ENCODE data around the gene CCDC71L.

The CCDC71L gene

DNA sequence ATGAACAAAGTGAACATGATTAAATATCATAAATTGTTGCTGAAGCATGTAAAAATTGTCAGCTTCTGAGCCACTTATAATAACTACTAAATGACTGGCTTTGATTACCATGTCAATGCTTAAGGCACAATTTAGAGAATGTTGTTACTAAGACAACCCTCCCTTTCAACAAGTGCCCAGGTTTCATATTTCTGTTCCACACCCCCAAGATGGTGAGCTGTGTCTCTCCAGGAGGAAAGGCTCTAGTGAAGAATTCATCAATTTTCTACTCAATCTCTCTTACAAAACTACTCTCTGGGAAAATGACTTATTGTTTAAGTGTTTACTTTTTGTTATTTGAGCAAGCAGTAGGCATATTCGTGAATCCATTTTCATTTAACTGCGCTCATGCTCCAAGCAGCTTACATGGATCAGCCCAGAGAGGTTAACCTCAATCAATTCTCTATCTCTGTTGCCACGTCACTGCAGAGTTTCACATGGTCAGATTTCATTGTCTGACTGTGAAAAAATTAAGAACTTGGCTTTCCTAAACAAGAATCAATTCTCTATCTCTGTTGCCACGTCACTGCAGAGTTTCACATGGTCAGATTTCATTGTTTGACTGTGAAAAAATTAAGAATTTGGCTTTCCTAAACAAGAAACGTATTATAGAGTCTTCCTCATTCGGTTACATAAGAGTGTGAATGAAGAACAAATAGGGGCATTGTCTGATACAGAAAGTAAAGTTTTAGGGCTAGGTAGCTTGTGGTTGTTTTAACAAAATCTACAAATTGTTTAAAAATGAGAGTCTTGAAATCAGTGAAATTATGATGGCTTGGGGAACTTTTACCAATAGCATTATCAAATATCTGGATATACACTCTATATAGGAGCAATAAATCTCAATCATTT lies 49.7 kb downstream of the CCDC71L start:
- TF ChIP-seq SUZ12 (IDR thresholded peaks at IDR 0.05; ENCODE audit: extremely low read depth, insufficient read depth, insufficient read length) (no peak), ZNF274 (IDR thresholded peaks at IDR 0.05; ENCODE audit: low read depth, low read length) (no peak), YY1 (IDR thresholded peaks at IDR 0.05; ENCODE audit: insufficient read depth, insufficient read length) (no peak)
- no peak overlapping the region for H3K9ac ChIP-seq (ENCODE audit: insufficient read length, low read depth)
- H3K9me3 ChIP-seq (ENCODE audit: insufficient read depth, low read length), result 0 out of 2 replicates have a peak, but pooled peaks cover 4% of the 10 kb centered on the region
- H3K36me3 ChIP-seq (ENCODE audit: insufficient read depth, insufficient read length, low read length), result no peaks in the 10 kb centered on the region
- H3K4me3 ChIP-seq (ENCODE audit: insufficient read length, low read depth), result no peak overlapping the region
- H3K4me1 ChIP-seq (ENCODE audit: insufficient read depth, insufficient read length), result no peaks in the 10 kb centered on the region
- no peaks in the 10 kb centered on the region for H3K27me3 ChIP-seq (ENCODE audit: insufficient read depth, insufficient read length)
- DNase-seq (ENCODE audit: low read depth, low spot score), result no peak

- no peaks in the 10 kb centered on the region for H3K4me1 ChIP-seq (ENCODE audit: insufficient read depth, insufficient read length)
- H3K4me3 ChIP-seq (ENCODE audit: insufficient read length, low read depth), result no peak overlapping the region
- no peak overlapping the region for H3K9ac ChIP-seq (ENCODE audit: insufficient read length, low read depth)
- H3K36me3 ChIP-seq (ENCODE audit: insufficient read depth, insufficient read length, low read length), result no peaks in the 10 kb centered on the region
- DNase-seq (ENCODE audit: low read depth, low spot score), result no peak
- H3K27me3 ChIP-seq (ENCODE audit: insufficient read depth, insufficient read length), result no peaks in the 10 kb centered on the region
- 0 out of 2 replicates have a peak, but pooled peaks cover 4% of the 10 kb centered on the region for H3K9me3 ChIP-seq (ENCODE audit: insufficient read depth, low read length)
- TF ChIP-seq SUZ12 (IDR thresholded peaks at IDR 0.05; ENCODE audit: extremely low read depth, insufficient read depth, insufficient read length), result no peak
- no peak for TF ChIP-seq YY1 (IDR thresholded peaks at IDR 0.05; ENCODE audit: insufficient read depth, insufficient read length)
- TF ChIP-seq ZNF274 (IDR thresholded peaks at IDR 0.05; ENCODE audit: low read depth, low read length), result no peak
Observed at GRCh38 chr7:106609416-106609815, 51.5 kb downstream of the CCDC71L start.

- no peak for TF ChIP-seq YY1 (IDR thresholded peaks at IDR 0.05; ENCODE audit: insufficient read depth, insufficient read length)
- TF ChIP-seq SUZ12 (IDR thresholded peaks at IDR 0.05; ENCODE audit: extremely low read depth, insufficient read depth, insufficient read length), result no peak
- TF ChIP-seq ZNF274 (IDR thresholded peaks at IDR 0.05; ENCODE audit: low read depth, low read length), result no peak
- H3K9me3 ChIP-seq (ENCODE audit: insufficient read depth, low read length), result 0 out of 2 replicates have a peak, but pooled peaks cover 4% of the 10 kb centered on the region
- no peak for DNase-seq (ENCODE audit: low read depth, low spot score)
- H3K4me1 ChIP-seq (ENCODE audit: insufficient read depth, insufficient read length), result no peaks in the 10 kb centered on the region
- H3K36me3 ChIP-seq (ENCODE audit: insufficient read depth, insufficient read length, low read length), result no peaks in the 10 kb centered on the region
- no peaks in the 10 kb centered on the region for H3K27me3 ChIP-seq (ENCODE audit: insufficient read depth, insufficient read length)
- no peak overlapping the region for H3K4me3 ChIP-seq (ENCODE audit: insufficient read length, low read depth)
- H3K9ac ChIP-seq (ENCODE audit: insufficient read length, low read depth), result no peak overlapping the region
Observed at GRCh38 chr7:106608661-106609060, 52.3 kb downstream of the CCDC71L start.

Data from NT2/D1 (cell line).